GM23338 (cell line): ENCODE data around the gene ZNF611.

Experiments
- CREB1 ChIP-seq: fragments of 250-450 bp; sonication (Bioruptor Pico); IDR thresholded peaks from 2 replicates; pipeline ENCODE4 v1.5.0; 2020; ENCODE audit warnings: low read depth, mild to moderate bottlenecking, moderate library complexity
- EZH2 ChIP-seq: fragments of 200-600 bp; sonication (generic); IDR thresholded peaks from one replicate; pipeline ENCODE4 v1.8.0; 2017; ENCODE audit warnings: antibody characterized with exemption, mild to moderate bottlenecking, low read depth; ENCODE audit not compliant: unreplicated experiment
- EZH2phosphoT487 ChIP-seq: fragments of 200-600 bp; sonication (generic); IDR thresholded peaks from one replicate; pipeline ENCODE4 v1.8.1; 2018; ENCODE audit warnings: antibody characterized with exemption; ENCODE audit not compliant: unreplicated experiment
- POLR2AphosphoS5 ChIP-seq: IDR thresholded peaks from 2 replicates; pipeline ENCODE4 v1.6.1; 2016; ENCODE audit warnings: antibody characterized with exemption, low read depth
- TF ChIP-seq, protein P1 (sequence below), 2 experiments: fragments of 200-600 bp in 1 of 2; sonication (generic) in 1 of 2; conservative IDR thresholded peaks; 2 replicates each; pipeline versions ENCODE4 v1.5.1 to v1.6.1; 2016 to 2017; ENCODE audit warnings: antibody characterized with exemption in 2 of 2, low read depth in 2 of 2, mild to moderate bottlenecking in 2 of 2, moderate library complexity in 1 of 2

DNA sequence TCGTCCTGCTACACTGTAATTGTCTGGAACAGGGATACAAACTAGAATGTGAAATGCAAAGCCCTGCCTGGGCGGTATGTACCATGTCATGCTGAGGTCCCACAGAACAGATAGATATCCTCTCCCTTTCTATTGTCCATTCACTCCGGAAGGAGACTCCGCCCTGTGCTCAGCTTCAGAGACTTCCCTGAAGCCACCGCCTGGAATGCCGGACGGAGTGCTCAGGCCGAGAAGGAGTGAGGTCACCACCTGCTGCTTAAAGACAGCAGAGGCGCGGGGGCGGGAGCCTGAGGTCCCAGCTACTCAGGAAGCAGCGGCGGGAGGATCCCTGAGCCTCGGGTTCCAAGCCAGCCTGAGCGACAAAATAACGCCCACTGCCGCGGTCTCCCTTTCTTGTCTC is 890 bp upstream of the ZNF611 start:
- no peak for TF ChIP-seq POLR2AphosphoS5
- TF ChIP-seq, protein P1, sequence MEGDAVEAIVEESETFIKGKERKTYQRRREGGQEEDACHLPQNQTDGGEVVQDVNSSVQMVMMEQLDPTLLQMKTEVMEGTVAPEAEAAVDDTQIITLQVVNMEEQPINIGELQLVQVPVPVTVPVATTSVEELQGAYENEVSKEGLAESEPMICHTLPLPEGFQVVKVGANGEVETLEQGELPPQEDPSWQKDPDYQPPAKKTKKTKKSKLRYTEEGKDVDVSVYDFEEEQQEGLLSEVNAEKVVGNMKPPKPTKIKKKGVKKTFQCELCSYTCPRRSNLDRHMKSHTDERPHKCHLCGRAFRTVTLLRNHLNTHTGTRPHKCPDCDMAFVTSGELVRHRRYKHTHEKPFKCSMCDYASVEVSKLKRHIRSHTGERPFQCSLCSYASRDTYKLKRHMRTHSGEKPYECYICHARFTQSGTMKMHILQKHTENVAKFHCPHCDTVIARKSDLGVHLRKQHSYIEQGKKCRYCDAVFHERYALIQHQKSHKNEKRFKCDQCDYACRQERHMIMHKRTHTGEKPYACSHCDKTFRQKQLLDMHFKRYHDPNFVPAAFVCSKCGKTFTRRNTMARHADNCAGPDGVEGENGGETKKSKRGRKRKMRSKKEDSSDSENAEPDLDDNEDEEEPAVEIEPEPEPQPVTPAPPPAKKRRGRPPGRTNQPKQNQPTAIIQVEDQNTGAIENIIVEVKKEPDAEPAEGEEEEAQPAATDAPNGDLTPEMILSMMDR (conservative IDR thresholded peaks at IDR 0.05; ENCODE audit: low read depth in 2 of 2) = 0 out of 4 replicates have a peak, but pooled peaks of 1 of the 2 experiments have one; percentile 12
- TF ChIP-seq EZH2phosphoT487 = no peak
- no peak for TF ChIP-seq CREB1
- no peak for TF ChIP-seq EZH2
